Upper lobe of left lung (tissue), 4 donors: Measurements from ENCODE around the gene KCNJ6.

Experiments
- CTCF ChIP-seq, 6 experiments: fragments of 450-650 bp in 4 of 6; fragments of 200-600 bp in 2 of 6; sonication (generic) in 2 of 6; IDR thresholded peaks; one replicate each; pipeline ENCODE4 v1.5.1; 2016 to 2019; ENCODE audit warnings: antibody characterized with exemption in 6 of 6
- POLR2A ChIP-seq, 4 donors: fragments of 450-650 bp; IDR thresholded peaks; one replicate each; pipeline ENCODE4 v1.5.1; 2016 to 2017; ENCODE audit warnings: antibody characterized with exemption in 4 of 4, mild to moderate bottlenecking in 2 of 4
- POLR2AphosphoS5 ChIP-seq, 2 donors: sonication (generic); formaldehyde crosslinking; IDR thresholded peaks; one replicate each; pipeline ENCODE4 v1.5.1; 2017; ENCODE audit warnings: antibody characterized with exemption in 2 of 2

- no peak for TF ChIP-seq POLR2AphosphoS5 (IDR thresholded peaks at IDR 0.05)
- no peak for TF ChIP-seq CTCF (IDR thresholded peaks at IDR 0.05)
- no peak for TF ChIP-seq POLR2A (IDR thresholded peaks at IDR 0.05)
These were observed 122.6 kb downstream of the KCNJ6 start for GRCh38 chr21:37793660-37794059.
